ENCODE results near the gene ODAD3. TPM values are rescaled to one million over a fixed set of nuclear protein-coding genes. Genes with fewer than 3 reads are reported as not detected.

The ODAD3 gene
- total and polyA plus RNA-seq, 2 of the 13 experiments (the other 11 are each of a cell fraction or from before 2014, with no cell fraction given), result 0.04 to 0.08 TPM

- TF ChIP-seq ZNF639 (CRISPR knock-in tag; conservative IDR thresholded peaks at IDR 0.05) (peak; percentile 52; the same call in 1 of the 2 replicates), GZF1 (CRISPR knock-in tag; IDR thresholded peaks at IDR 0.05) (0 out of 2 replicates have a peak, but pooled peaks have one; percentile 37), GATAD1 (CRISPR knock-in tag; IDR thresholded peaks at IDR 0.05) (peak; percentile 82), THAP11 (CRISPR knock-in tag; IDR thresholded peaks at IDR 0.05) (peak; percentile 84), NRL (CRISPR knock-in tag; IDR thresholded peaks at IDR 0.05; ENCODE audit: borderline replicate concordance) (peak; percentile 96), RXRB (CRISPR knock-in tag; IDR thresholded peaks at IDR 0.05; ENCODE audit: borderline replicate concordance) (0 out of 2 replicates have a peak, but pooled peaks have one; percentile 18), ZNF891 (CRISPR knock-in tag; IDR thresholded peaks at IDR 0.05) (peak; percentile 78; the same call in 1 of the 2 replicates), SMYD3 (CRISPR knock-in tag; IDR thresholded peaks at IDR 0.05) (no peak), MAX (IDR thresholded peaks at IDR 0.05) (peak; percentile 27; the same call in 1 of the 2 replicates), ZNF879 (CRISPR knock-in tag; IDR thresholded peaks at IDR 0.05) (peak; percentile 90; the same call in 1 of the 2 replicates), PBX2 (CRISPR knock-in tag; IDR thresholded peaks at IDR 0.05) (peak; percentile 90), E2F5 (CRISPR knock-in tag; conservative IDR thresholded peaks at IDR 0.05) (0 out of 2 replicates have a peak, but pooled peaks have one; percentile 54), RAD21 (CRISPR knock-in tag; IDR thresholded peaks at IDR 0.05) (peak; percentile 42; the same call in 1 of the 2 replicates), KDM5A (IDR thresholded peaks at IDR 0.05; ENCODE audit: borderline replicate concordance, low read length) (peak; percentile 88; the same call in 1 of the 2 replicates)
- TF ChIP-seq, protein P1, sequence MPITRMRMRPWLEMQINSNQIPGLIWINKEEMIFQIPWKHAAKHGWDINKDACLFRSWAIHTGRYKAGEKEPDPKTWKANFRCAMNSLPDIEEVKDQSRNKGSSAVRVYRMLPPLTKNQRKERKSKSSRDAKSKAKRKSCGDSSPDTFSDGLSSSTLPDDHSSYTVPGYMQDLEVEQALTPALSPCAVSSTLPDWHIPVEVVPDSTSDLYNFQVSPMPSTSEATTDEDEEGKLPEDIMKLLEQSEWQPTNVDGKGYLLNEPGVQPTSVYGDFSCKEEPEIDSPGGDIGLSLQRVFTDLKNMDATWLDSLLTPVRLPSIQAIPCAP (CRISPR knock-in tag; IDR thresholded peaks at IDR 0.05; ENCODE audit: low read depth), result no peak
- TF ChIP-seq, protein P2, sequence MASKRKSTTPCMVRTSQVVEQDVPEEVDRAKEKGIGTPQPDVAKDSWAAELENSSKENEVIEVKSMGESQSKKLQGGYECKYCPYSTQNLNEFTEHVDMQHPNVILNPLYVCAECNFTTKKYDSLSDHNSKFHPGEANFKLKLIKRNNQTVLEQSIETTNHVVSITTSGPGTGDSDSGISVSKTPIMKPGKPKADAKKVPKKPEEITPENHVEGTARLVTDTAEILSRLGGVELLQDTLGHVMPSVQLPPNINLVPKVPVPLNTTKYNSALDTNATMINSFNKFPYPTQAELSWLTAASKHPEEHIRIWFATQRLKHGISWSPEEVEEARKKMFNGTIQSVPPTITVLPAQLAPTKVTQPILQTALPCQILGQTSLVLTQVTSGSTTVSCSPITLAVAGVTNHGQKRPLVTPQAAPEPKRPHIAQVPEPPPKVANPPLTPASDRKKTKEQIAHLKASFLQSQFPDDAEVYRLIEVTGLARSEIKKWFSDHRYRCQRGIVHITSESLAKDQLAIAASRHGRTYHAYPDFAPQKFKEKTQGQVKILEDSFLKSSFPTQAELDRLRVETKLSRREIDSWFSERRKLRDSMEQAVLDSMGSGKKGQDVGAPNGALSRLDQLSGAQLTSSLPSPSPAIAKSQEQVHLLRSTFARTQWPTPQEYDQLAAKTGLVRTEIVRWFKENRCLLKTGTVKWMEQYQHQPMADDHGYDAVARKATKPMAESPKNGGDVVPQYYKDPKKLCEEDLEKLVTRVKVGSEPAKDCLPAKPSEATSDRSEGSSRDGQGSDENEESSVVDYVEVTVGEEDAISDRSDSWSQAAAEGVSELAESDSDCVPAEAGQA (IDR thresholded peaks at IDR 0.05; ENCODE audit: low read depth), result no peak; the same call in 1 of the 2 replicates
- TF ChIP-seq, protein P2 (CRISPR knock-in tag; IDR thresholded peaks at IDR 0.05; ENCODE audit: borderline replicate concordance), result no peak
Observed at GRCh38 chr19:11374433-11375142, 60.3 kb downstream of the ODAD3 start, which contains the start of gene SWSAP1 (continued).
